HG03457 (cell line): ENCODE data around the gene PTPRG.

Source experiments
- ATAC-seq: cut with Tn5 transposase; IDR thresholded peaks from one replicate; pipeline ENCODE4 v1.9.1; 2021; ENCODE audit warnings: moderate number of reproducible peaks; ENCODE audit not compliant: unreplicated experiment

Gene PTPRG

DNA sequence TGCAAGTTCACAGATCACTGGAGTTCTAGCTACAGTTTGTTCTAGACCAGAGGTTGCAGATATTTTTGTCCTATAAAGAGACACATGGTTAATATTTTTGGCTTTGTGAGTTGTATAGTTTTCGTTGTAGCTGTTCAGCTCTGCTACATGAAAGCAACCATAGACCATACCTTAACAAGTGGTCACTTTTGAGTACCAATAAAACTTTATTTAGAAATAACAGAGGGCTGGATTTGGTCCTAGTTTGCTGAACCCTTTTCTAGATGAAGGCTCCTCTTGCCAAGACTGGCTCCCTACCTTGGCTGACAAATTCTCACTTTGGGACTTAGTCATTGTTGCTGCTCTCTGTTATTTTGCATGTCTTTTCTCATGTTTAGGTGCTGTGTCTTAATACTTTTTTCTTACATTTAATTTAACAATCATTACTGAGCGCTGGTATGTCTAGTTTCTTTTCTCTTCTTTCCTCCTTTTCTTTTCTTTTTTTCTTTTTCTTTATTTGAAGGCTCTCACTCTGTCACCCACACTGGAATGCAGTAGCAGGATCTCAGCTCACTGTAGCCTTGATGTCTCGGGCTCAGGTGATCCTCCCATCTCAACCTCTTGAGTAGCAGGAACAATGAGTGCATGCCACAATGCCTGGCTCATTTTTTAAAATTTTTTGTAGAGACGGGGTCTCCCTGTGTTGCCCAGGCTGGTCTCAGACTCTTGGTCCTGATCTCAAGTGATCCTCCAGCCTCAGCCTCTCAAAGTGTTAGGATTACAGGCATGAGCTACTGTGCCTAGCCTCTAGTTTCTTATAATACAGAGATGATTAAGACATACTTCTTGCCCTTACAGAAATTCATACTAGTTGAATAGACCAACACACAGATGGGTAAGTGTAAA, 227.5 kb downstream of the PTPRG start:
- ATAC-seq, result no peak

DNA sequence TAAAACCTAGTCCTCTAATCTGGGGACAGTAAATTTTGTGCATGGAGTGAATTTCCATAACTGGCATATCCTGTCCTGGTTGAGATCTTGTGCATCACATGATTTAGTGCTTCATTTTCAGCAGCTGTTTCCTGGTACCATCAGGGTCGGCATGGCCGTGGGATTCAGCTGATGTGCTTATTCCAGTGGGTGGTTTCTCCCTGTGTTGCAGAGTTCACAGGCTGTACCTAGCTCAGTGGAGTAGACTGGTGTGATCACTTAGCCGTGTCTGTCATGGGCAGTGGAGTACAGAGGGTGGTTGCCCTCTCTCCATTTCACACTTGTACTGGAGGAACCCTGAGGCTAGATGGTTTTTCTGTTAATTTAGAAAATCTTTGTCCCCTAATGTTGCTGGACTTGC, 228.5 kb downstream of the PTPRG start:
- ATAC-seq, result no peak

DNA sequence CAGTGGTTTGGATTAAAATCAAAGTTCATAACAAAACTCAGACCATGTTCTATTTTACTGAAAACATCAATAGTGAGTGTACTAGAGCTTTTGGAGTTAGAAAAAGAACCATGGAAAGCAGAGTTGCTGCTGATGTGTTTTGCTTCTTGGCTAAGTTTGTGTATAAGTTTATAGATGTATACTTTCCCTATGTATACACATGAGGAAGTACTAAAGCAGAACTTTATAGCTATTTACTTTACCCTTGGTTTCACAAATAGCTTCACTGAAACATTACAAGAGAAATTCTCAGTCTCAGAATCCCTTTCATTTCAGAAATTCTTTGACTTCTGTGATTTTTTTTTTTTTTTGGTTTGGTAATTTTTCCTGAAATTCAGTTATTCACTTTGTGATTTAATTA, 229.0 kb downstream of the PTPRG start:
- no peak for ATAC-seq

DNA sequence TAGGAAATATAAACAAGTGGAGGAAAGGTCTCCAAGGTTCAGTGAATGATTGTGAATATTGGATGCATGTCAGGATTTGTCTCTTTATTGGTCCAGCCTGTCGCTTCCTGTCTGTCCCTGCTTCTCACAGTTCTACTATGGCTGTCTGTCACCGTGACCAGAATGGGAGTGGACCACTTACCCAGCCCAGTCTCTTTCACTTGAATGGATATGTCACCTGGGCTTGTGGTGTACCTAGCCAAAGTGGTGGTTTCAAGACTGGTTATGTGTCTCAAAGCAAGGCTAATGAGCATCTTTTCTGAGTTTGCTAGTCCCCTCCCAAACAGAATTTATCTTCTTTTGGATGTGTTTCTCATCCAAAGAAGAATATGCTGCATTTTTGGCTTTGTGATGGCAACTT, 231.7 kb downstream of the PTPRG start:
- no peak for ATAC-seq

DNA sequence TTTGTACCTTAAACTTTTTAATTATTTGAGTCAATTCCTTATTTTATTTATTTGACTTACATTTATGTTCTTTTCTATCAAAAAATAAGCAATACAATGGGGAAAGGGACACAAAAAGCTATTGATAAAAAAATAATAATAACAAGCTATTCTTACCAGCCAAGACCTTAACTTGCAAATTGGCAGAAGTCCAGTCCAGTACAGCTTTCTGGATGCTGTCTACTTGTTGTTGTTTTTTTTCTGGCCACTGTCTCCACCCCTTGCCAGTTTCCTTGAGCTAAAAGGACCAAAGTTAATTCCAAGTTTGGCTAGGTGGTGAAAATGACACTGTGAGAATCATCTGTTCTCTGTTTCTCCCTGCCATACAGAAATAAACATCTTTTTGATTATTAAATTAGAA, 232.2 kb downstream of the PTPRG start:
- ATAC-seq, result no peak

DNA sequence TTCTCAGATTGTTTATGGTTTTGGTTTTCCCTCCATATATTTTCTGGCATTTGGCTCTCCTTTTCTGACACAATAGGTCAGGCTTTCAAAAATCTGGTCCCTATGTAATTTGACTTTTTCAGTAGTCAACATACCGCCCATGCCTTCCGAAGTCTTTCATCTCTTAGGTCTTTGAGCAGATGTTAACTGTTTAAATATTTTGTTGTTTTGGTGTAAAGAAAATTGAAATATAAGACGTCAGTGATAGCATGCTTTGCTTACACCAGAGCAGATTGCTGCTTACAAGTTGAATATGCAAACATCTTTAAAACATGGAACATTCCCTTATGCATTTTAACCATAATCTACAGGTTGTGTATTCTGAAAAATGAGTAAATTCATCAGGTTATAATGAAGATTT, 233.0 kb downstream of the PTPRG start:
- ATAC-seq, result no peak

DNA sequence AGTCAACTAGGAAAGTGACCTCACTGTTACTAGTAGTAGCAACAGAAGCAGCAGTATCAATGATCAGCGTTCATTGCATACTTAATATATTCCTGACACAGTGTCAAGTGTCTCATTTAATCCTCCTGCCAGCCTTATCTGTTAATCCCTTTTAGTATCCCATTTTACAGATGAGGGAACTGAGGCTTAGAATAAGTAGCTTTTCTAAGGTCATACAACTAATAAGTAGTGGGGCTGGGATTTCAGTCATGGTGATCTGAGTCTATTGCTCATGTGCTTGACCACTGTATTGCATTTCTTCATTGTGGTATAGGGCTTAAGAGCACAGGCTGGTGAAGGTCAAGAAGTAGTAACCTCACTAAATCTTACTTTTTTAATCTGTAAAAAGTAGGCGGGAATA, 233.6 kb downstream of the PTPRG start:
- no peak for ATAC-seq

DNA sequence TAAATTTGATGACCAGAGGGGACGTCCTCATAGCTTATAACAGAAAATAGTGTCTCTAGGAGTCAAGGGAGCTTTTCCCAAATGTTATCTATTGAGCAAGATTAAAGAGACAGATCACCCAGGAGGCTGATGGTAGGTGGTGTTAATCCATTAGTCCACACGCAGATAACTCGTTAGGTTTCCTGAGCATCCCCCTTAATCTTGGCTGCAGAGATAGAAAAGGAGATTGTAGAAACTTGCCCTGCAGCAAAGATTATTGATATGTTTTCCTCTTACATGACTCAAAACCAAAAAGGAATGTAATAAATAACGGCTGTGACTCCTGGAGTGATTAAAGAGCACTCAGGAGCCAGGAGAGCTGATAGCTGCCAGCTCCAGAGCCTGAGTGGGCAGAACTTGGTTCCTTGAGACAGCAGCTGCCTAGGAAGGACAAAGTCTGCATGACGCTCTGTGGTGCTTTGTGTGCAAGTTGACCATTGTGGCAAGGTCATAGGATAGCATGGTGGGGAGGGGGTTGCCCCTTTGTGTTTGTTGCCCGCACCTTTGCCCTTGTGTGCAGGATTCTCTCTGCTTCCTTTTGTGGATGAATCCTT, 234.8 kb downstream of the PTPRG start:
- ATAC-seq, result no peak

DNA sequence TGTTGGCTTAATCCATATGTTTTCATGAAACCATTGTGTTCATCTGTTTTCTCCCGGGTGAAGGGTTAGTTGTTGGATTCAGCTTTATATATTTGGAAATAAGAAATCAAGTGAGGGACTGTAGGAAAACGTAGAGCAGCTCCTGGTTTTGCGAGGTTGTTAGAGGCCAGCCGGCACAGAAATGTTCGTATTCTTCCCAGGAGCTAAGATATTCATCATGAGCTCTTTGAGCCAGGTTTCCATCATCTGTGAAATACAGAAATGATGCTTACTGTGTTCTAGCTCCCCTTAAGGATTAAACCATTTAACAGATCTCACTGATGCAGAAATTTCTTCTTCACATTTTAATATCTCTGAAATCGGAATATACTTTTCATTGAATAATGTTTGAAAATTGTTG, 235.5 kb downstream of the PTPRG start:
- no peak for ATAC-seq

DNA sequence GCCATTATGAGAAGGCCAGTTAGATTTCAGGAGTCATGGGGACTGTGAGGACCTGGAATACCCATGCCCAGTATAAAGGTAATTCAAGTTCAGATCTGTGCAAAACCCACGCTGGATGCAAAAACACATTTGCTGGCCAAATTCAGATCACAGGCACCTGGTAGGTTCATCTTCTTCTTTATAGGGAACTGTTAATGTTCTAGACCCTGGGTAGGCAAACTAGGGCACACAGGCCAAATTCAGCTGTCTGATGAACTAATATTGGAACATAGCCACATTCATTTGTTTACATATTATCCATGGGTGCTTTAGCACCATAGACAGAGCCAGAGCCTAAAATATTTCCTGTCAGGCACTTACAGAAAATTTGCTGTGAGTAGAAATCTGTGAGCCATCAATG, 241.4 kb downstream of the PTPRG start:
- ATAC-seq, result no peak

DNA sequence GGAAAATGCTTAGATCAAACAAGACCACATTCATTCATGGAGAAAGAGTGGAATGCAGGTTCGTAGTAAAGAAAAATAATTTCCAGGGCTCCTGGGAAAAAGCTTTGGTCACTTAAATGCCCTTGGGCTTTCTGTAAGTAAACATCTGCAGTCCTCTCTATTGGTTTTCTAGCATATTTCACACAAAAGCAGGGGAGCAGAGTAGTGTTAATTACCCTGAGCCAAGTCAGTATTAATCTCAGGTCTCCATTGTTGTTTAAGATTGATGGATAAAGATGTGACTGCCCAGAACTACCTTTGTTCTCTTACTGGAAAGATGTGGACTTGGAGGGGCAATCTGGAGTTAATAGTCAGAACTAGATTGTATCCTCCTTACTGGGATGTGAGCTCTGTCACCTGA, 242.6 kb downstream of the PTPRG start:
- ATAC-seq, result no peak

DNA sequence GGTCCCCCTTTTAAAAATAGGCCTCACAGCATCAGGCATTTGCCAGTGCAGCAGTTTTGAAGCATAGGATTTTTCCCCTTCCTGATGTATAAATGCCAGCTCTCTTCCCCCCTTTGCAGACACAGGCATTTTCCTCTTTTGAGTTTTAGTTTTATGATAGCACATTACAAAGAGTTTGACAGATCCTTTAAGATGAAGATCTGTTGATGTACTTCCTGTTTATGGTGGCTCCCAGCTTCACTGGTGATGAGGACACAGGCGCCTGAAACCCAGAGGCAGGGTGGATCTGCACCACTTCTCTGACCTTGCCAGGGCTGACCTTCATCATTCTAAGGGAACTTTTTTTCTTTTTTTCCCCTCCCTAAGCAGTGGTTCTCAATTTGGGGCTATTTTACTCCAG, 243.4 kb downstream of the PTPRG start:
- no peak for ATAC-seq

DNA sequence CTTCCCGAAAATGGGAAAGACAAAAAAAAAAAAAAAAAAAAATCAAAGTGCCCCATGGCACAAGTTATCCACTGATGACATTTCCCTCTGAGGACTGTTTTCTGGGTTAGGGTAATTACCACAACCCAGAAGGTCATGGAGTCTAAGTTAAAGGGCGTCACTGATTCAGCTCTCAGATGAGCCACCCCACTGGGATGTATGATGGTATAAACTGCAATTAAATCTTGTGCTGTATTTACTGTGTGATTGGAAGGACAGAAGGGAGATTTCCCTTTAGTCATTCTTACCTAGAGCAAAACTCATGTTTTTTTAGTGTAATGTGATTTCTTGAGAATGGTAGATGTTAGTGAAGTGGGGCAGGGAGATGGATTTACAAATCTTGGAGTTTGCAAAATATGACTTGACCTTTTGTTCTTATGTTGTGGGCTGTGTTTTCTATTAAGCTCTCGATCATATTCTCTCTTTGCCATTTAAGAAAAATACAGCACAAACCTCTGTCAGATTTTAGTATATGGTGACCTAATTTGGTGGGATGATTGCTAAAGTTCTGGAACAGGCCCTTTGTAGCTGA, 244.2 kb downstream of the PTPRG start:
- no peak for ATAC-seq

DNA sequence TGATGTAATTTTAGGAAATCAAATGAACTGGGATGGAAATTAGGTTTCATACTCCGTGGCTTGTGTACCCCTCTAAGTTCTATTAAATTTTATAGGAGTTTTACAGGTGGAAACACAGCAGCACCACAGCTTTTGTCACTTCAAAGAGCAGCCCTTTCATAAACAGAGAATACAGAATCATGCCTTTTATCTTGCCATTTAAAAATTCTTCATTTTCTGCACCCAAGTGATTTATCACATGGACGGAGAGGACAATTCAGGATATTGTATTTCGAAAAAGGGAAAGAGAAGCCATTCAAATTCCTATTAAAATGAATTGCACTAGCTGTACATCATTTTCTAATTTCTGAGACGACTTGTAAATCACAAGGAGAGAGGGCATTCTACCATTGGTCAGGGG, 245.4 kb downstream of the PTPRG start:
- ATAC-seq, result no peak

DNA sequence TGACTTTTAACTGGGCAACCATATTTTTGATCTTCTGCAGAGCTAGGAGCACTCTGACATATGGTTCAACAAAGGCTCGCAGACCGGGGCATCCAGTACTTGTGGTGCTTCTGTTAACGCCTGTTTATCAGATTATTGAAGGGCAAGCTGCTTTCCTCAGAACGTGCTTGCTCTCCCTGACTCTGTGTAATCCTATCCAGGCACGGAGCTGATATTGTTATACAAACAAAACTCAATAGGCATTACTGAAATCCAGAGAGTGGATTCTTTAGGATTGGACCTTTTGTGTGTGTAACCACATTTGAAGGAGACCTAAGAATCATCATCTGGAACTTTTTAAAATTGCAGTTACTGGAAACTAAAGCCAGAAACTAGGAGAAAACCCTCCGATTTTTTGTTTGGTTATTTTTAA, 246.5 kb downstream of the PTPRG start:
- no peak for ATAC-seq

DNA sequence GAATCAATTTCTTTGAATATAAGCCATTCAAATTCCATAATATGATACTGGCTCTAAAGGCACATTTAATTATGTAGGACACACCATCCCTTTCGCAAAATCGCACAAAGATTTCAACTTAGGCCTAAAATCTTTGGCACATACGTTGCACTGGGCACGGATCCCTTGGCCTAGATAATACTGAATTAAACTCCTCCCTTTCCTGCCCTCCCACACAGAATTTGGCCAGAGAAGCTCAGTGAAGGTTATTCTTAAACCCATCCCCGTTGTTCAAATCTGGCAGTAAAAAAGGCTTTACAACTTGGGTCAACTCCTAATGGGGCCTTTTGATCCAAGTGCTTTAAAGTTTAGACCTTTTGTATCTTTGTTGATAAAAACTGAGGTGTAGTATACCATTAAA, 247.2 kb downstream of the PTPRG start:
- ATAC-seq, result no peak

DNA sequence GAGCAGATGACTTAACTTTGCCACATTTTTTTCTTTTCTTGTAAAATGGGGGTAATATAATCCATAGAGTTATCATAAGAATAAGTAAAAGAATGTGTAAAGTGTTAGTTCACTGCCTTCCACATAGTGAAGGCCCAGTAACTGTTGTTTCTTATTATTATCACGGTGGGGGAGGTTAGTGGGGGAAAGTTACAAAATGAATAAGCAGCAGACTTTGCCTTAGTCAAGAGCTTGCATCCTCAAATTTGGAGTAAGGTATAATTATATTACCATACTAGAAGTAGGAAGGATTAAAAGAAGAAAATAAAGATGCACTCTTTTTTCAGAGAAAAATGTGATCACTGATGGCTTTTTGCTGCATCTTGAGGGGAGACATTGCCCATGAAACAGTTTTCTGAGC, 247.6 kb downstream of the PTPRG start:
- ATAC-seq, result no peak

DNA sequence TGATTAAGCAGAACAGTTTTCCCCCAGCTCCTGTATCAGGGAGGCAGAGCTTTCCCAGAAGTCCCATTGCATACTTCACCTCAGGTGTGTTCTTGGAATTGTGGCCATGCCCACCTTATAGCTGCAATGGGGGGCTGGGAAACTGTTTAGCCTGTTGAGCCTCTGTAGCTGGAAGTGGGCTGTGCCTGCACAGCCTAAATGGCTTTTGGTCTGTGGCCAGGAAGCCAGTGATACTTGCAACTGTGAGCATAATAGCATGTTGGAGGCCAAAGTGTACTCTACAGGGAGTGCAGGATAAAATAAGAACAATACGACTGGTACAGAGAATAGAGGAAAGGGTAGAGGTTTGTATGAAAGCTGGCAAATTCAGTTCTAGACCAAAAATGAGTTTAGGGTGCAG, 248.5 kb downstream of the PTPRG start:
- no peak for ATAC-seq

DNA sequence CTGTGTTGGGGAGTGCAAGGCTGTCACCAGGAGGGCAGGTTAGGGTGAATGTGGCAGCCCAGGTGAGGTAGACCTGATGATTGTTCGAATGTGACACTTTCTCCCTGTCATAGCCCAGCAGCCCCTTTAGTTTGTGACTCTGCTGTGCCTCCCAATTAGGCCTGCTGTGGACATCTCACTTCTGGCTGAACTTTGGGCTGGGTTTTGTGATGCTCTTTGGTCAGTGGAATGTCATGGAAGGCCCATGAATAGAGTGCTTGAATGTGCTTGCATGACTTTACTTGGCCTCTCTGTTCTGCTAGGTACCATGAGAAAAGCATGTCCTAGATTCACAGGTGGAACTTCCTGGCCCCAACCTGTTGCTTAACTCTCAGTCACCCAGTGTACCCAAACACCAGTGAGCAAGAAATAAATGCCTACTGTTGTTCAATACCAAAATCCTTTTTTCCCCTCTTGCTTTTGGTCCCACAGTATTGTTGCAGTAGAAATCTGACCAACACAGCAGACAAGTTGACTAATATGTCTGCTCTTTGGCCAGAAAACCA, 249.7 kb downstream of the PTPRG start:
- no peak for ATAC-seq

DNA sequence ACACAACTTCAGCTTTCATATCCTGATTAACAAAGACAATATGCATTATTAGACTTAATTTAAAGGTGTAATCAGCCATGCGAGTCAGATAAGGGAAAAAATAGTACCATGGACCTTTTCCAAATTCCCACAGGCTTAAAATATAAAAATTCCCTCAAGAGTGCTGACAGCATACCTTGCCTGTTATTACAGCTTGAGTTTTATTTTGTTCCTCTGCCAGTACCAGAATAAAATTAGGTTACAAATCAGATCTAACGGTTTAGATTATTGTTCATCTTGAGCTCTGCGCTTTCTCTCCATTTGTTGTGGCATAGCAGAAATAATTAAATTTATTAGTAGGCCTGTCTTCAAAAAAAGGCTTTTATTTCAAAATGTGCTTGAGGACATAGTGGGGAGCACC, 250.3 kb downstream of the PTPRG start:
- no peak for ATAC-seq

DNA sequence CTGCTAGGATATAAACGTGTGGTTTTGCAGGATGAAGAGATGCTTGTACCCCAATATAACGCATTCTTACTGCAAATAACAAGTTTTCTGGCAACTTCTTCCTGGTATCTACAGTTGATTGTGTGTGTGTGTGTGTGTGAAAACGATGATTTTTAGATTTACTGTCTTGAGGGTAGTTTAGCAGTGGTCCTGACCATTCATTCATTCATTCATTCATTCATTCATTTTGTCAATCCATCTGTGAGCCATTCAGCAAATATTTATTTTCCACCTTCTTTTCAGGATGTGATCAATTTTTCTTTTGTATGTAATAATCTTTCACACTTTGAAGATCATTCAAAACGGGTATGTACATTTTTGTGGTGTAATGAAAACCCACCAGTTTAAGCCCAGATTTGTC, 250.7 kb downstream of the PTPRG start:
- no peak for ATAC-seq

DNA sequence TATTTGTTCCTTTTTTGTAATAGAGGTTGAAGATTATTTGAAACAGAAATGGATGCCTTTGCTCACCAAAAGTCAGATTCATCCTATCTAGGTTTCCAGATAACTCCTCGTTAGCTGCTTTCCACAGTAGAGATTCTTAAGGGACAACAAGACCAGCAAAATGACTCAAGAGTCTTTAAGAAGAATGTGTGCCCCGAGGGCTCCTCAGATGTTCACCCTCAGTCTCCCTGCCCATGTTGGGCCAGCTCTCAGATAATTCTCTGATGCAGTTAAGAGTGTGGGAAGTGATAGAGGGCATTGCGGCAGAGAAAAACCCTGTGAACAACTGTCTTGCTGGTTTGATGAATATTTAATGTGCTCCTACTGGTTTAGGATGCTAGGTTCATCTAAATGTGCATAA, 251.1 kb downstream of the PTPRG start:
- ATAC-seq, result no peak
